ENCODE measurements around the gene GOLGA6C. TPM values are rescaled to one million over a fixed set of nuclear protein-coding genes. Genes with fewer than 3 reads are reported as not detected.
"Not testable (repeated sequence)": the region's sequence is repeated elsewhere in the genome, so short reads cannot be mapped to it uniquely, and the experiment has no call there.

GOLGA6C gene
- total and polyA plus RNA-seq, 10 of the 15 experiments (the other 5 are each of a cell fraction or from before 2014, with no cell fraction given): not detected

- in situ Hi-C loops (cut with MboI): loop anchor here (10.0 kb wide), 2 partner anchors 285 to 1245 kb away; partner anchors contain the start of gene PPCDC
- FAIRE-seq (no peak), ATAC-seq (no peak), DNase-seq (ENCODE audit: low read depth, low spot score) (no peak)
- Histone ChIP-seq H3K4me3 (no peak overlapping the region), H3K36me3 (ENCODE audit: control insufficient read depth in 2 of 2, insufficient read depth in 2 of 2, low read length in 1 of 2) (no peaks in the 10 kb centered on the region), H3K9me3 (replicated peaks; ENCODE audit: control insufficient read depth, insufficient read depth, low read length) (no peaks in the 10 kb centered on the region), H3K27me3 (replicated peaks in 1 of 2; ENCODE audit: control insufficient read depth in 2 of 2, insufficient read depth in 2 of 2, low read length in 1 of 2) (no peaks in the 10 kb centered on the region), H3K27ac (ENCODE audit: control insufficient read depth, insufficient read depth) (no peak overlapping the region), H2AFZ (ENCODE audit: control insufficient read depth, low read depth, low read length) (no peak overlapping the region), H4K20me1 (ENCODE audit: control insufficient read depth, insufficient read depth) (no peaks in the 10 kb centered on the region), H3K4me1 (ENCODE audit: control insufficient read depth, insufficient read depth, low read length) (no peaks in the 10 kb centered on the region), H3K9ac (ENCODE audit: control insufficient read depth, insufficient read depth, low read length) (no peak overlapping the region), H3K4me2 (ENCODE audit: control insufficient read depth, insufficient read depth) (no peak overlapping the region), H3K79me2 (ENCODE audit: control insufficient read depth, insufficient read depth, low read length) (no peaks in the 10 kb centered on the region)
- intact Hi-C loops (cut with micrococcal nuclease; ENCODE audit: unreplicated experiment): no loop called here
- ChIA-PET SMC1A (ENCODE audit: uncharacterized antibody, unreplicated experiment) (interaction anchor here (1.4 kb wide), 1 partner anchor 18 kb away, joined by 3 read pairs; no protein-coding TSS in a partner anchor), POLR2A (no interaction called here), CTCF (no interaction called here), RAD21 (ENCODE audit: unreplicated experiment) (no interaction called here)
- no TSS peak for BruUV-seq (replicated peaks)
- TF ChIP-seq STAT3 (IDR thresholded peaks at IDR 0.05; ENCODE audit: low read depth, low read length) (no peak), PML (IDR thresholded peaks at IDR 0.05; ENCODE audit: low read length) (no peak), GABPA (IDR thresholded peaks at IDR 0.05; ENCODE audit: low read depth) (no peak), TCF7 (IDR thresholded peaks at IDR 0.05; ENCODE audit: borderline replicate concordance) (no peak), PAX8 (IDR thresholded peaks at IDR 0.05) (no peak), E2F4 (IDR thresholded peaks at IDR 0.05; ENCODE audit: low read depth, low read length) (no peak), ZNF384 (IDR thresholded peaks at IDR 0.05; ENCODE audit: borderline replicate concordance, low read depth, low read length) (no peak), RB1 (IDR thresholded peaks at IDR 0.05; ENCODE audit: borderline replicate concordance) (no peak), CBX3 (IDR thresholded peaks at IDR 0.05; ENCODE audit: borderline replicate concordance, low read depth) (no peak), TARDBP (IDR thresholded peaks at IDR 0.05; ENCODE audit: borderline replicate concordance) (no peak), ZBTB4 (CRISPR knock-in tag; IDR thresholded peaks at IDR 0.05) (no peak), PBX3 (IDR thresholded peaks at IDR 0.05; ENCODE audit: insufficient replicate concordance, low read depth, low read length) (no peak), CREB1 (IDR thresholded peaks at IDR 0.05; ENCODE audit: low read depth) (no peak)
Measured at GRCh38 chr15:75309711-75310110, 51.6 kb downstream of the GOLGA6C start.

- H3K4me3 ChIP-seq; H3K9me3 ChIP-seq (replicated peaks; ENCODE audit: control insufficient read depth, insufficient read depth, low read length); H3K27me3 ChIP-seq (replicated peaks in 1 of 2; ENCODE audit: control insufficient read depth in 2 of 2, insufficient read depth in 2 of 2, low read length in 1 of 2); BruUV-seq (replicated peaks); H3K79me2 ChIP-seq (ENCODE audit: control insufficient read depth, insufficient read depth, low read length); intact Hi-C loops (cut with micrococcal nuclease; ENCODE audit: unreplicated experiment); DNase-seq (ENCODE audit: low read depth, low spot score); H3K9ac ChIP-seq (ENCODE audit: control insufficient read depth, insufficient read depth, low read length); in situ Hi-C loops (cut with MboI); H4K20me1 ChIP-seq (ENCODE audit: control insufficient read depth, insufficient read depth); ATAC-seq; H3K4me1 ChIP-seq (ENCODE audit: control insufficient read depth, insufficient read depth, low read length); H3K36me3 ChIP-seq (ENCODE audit: control insufficient read depth in 2 of 2, insufficient read depth in 2 of 2, low read length in 1 of 2); RAD21 ChIA-PET (ENCODE audit: unreplicated experiment); SMC1A ChIA-PET (ENCODE audit: uncharacterized antibody, unreplicated experiment); H2AFZ ChIP-seq (ENCODE audit: control insufficient read depth, low read depth, low read length); CTCF ChIA-PET; FAIRE-seq; POLR2A ChIA-PET; H3K4me2 ChIP-seq (ENCODE audit: control insufficient read depth, insufficient read depth); H3K27ac ChIP-seq (ENCODE audit: control insufficient read depth, insufficient read depth): not testable (repeated sequence)
- whole genome bisulfite sequencing (ENCODE audit: insufficient coverage, insufficient replicate concordance, low lambda C conversion rate, missing lambda C conversion rate): 30% methylated on average over 1 of the region's 1 CpG
Measured at GRCh38 chr15:75312548-75312947, 54.4 kb downstream of the GOLGA6C start.
